ENCODE measurements around the gene SIM2.

The SIM2 gene

GRCh38 chr21:36717976-36718375, 19.1 kb downstream of the SIM2 start:
- no peak overlapping the region for H3K4me3 ChIP-seq (ENCODE audit: low read length)
- DNase-seq (ENCODE audit: low read depth), result no peak
- no peak for TF ChIP-seq CTCF (conservative IDR thresholded peaks at IDR 0.05; ENCODE audit: low read depth, low read length)

GRCh38 chr21:36718951-36719501, 20.1 kb downstream of the SIM2 start:
- H3K4me3 ChIP-seq (ENCODE audit: low read length), result no peak overlapping the region
- TF ChIP-seq CTCF (conservative IDR thresholded peaks at IDR 0.05; ENCODE audit: low read depth, low read length), result no peak
- no peak for DNase-seq (ENCODE audit: low read depth)

- no peak for TF ChIP-seq CTCF (conservative IDR thresholded peaks at IDR 0.05; ENCODE audit: low read depth, low read length)
- H3K4me3 ChIP-seq (ENCODE audit: low read length), result no peak overlapping the region
- DNase-seq (ENCODE audit: low read depth), result no peak
Observed at GRCh38 chr21:36719614-36720013, 20.7 kb downstream of the SIM2 start.

- DNase-seq (ENCODE audit: low read depth), result no peak
- TF ChIP-seq CTCF (conservative IDR thresholded peaks at IDR 0.05; ENCODE audit: low read depth, low read length), result no peak
- no peak overlapping the region for H3K4me3 ChIP-seq (ENCODE audit: low read length)
Observed at GRCh38 chr21:36721817-36722216, 22.9 kb downstream of the SIM2 start.

GRCh38 chr21:36722370-36723368, 23.8 kb downstream of the SIM2 start:
- DNase-seq (ENCODE audit: low read depth), result no peak
- no peak overlapping the region for H3K4me3 ChIP-seq (ENCODE audit: low read length)
- TF ChIP-seq CTCF (conservative IDR thresholded peaks at IDR 0.05; ENCODE audit: low read depth, low read length), result no peak

- TF ChIP-seq CTCF (conservative IDR thresholded peaks at IDR 0.05; ENCODE audit: low read depth, low read length), result no peak
- no peak overlapping the region for H3K4me3 ChIP-seq (ENCODE audit: low read length)
- DNase-seq (ENCODE audit: low read depth), result no peak
Observed at GRCh38 chr21:36723371-36723881, 24.5 kb downstream of the SIM2 start.

Measured in retinal pigment epithelial cell (primary cell).